ENCODE data around the gene VPS9D1.

The VPS9D1 gene

GRCh38 chr16:89722392-89723278 lies 1.9 kb upstream of the VPS9D1 start:
- Histone ChIP-seq H3K4me1 (ENCODE audit: control insufficient read depth in 1 of 2, insufficient read depth in 2 of 2, low read length in 2 of 2) (peaks cover 32 to 47% of the 10 kb centered on the region in 2 donors), H3K27ac (ENCODE audit: low read depth, low read length) (peak overlapping the region; percentile 92), H3K4me3 (ENCODE audit: low read depth in 1 of 2, low read length in 2 of 2) (peak overlapping the region; percentile 78 to 82), H3K27me3 (ENCODE audit: control insufficient read depth in 1 of 2, insufficient read depth in 2 of 2, low read length in 2 of 2) (no peaks in the 10 kb centered on the region), H3K36me3 (ENCODE audit: control insufficient read depth in 1 of 2, insufficient read depth in 2 of 2, low read length in 2 of 2) (peaks cover 21 to 40% of the 10 kb centered on the region in 2 donors), H3K9ac (ENCODE audit: low read depth in 1 of 2, low read length in 2 of 2) (peak overlapping the region; percentile 71 to 76), H3K9me3 (ENCODE audit: control insufficient read depth in 1 of 2, low read length in 2 of 2) (no peaks in the 10 kb centered on the region)

GRCh38 chr16:89721546-89722391 lies 1.1 kb upstream of the VPS9D1 start:
- Histone ChIP-seq H3K36me3 (ENCODE audit: control insufficient read depth in 1 of 2, insufficient read depth in 2 of 2, low read length in 2 of 2) (peaks cover 12 to 31% of the 10 kb centered on the region in 2 donors), H3K27me3 (ENCODE audit: control insufficient read depth in 1 of 2, insufficient read depth in 2 of 2, low read length in 2 of 2) (no peaks in the 10 kb centered on the region), H3K27ac (ENCODE audit: low read depth, low read length) (peak overlapping the region; percentile 92), H3K9ac (ENCODE audit: low read depth in 1 of 2, low read length in 2 of 2) (peak overlapping the region; percentile 71 to 76), H3K9me3 (ENCODE audit: control insufficient read depth in 1 of 2, low read length in 2 of 2) (no peaks in the 10 kb centered on the region), H3K4me3 (ENCODE audit: low read depth in 1 of 2, low read length in 2 of 2) (peak overlapping the region; percentile 78 to 82), H3K4me1 (ENCODE audit: control insufficient read depth in 1 of 2, insufficient read depth in 2 of 2, low read length in 2 of 2) (peaks cover 32 to 47% of the 10 kb centered on the region in 2 donors)

DNA sequence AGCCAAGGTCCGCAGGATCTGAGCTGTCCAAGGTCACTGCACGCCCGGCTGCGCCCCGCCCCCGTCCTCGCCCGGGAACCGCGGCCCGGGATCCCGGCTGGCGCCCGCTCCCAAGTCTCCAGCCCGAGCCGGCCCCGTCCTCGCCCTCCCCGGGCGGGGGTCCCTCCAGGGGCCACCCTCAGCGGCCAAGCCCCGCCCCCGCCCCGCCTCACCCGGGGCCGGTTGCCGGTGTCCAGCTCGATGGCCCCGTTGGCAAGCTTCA lies 216 bp downstream of the VPS9D1 start:
- Histone ChIP-seq H3K27ac (ENCODE audit: low read depth, low read length) (peak overlapping the region; percentile 92), H3K36me3 (ENCODE audit: control insufficient read depth in 1 of 2, insufficient read depth in 2 of 2, low read length in 2 of 2) (peaks cover 12 to 22% of the 10 kb centered on the region in 2 donors), H3K27me3 (ENCODE audit: control insufficient read depth in 1 of 2, insufficient read depth in 2 of 2, low read length in 2 of 2) (no peaks in the 10 kb centered on the region), H3K4me3 (ENCODE audit: low read depth in 1 of 2, low read length in 2 of 2) (peak overlapping the region; percentile 78 to 82), H3K9me3 (ENCODE audit: control insufficient read depth in 1 of 2, low read length in 2 of 2) (no peaks in the 10 kb centered on the region), H3K4me1 (ENCODE audit: control insufficient read depth in 1 of 2, insufficient read depth in 2 of 2, low read length in 2 of 2) (peaks cover 32 to 47% of the 10 kb centered on the region in 2 donors), H3K9ac (ENCODE audit: low read depth in 1 of 2, low read length in 2 of 2) (peak overlapping the region; percentile 54 to 59)

GRCh38 chr16:89717688-89718505 lies 2.8 kb downstream of the VPS9D1 start:
- H3K4me3 ChIP-seq (ENCODE audit: low read depth in 1 of 2, low read length in 2 of 2), result no peak overlapping the region

DNA sequence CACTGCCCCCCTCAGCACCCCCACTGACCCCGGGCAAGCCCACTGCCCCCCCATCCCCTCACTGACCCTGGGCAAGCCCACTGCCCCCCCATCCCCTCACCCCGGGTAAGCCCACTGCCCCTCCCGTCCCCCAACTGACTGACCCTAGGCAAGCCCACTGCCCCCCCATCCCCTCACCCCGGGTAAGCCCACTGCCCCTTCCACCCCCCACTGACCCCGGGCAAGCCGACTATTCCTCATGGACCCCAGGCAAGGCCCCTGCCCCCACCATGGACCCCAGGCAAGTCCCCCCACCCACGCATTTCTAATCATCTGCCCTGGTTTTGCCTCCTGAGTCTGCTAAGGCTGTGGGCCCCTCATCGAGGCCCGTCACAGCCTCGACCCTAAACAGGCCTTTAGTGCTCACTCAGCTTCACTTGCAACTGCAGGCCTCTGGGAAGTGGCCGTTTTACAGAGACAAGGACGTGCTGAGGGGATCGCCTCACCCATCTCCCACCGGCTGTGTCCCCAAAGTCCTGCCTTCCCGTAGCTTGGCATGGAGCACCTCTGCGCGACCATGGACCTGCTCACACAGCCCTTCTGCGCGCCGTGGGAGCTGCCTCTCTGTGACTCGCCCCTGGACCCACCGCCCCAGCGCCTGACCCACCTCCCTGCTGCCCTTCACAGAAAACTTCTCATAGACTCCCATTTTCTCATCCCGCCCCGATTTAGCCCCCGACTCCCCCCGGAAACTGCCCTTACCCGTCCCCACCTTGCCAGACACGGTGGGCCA lies 3.6 kb downstream of the VPS9D1 start:
- Histone ChIP-seq H3K27ac (ENCODE audit: low read depth, low read length) (no peak overlapping the region), H3K9me3 (ENCODE audit: control insufficient read depth in 1 of 2, low read length in 2 of 2) (no peaks in the 10 kb centered on the region), H3K27me3 (ENCODE audit: control insufficient read depth in 1 of 2, insufficient read depth in 2 of 2, low read length in 2 of 2) (no peaks in the 10 kb centered on the region), H3K4me1 (ENCODE audit: control insufficient read depth in 1 of 2, insufficient read depth in 2 of 2, low read length in 2 of 2) (peaks cover 21% of the 10 kb centered on the region in 2 donors), H3K4me3 (ENCODE audit: low read depth in 1 of 2, low read length in 2 of 2) (no peak overlapping the region), H3K36me3 (ENCODE audit: control insufficient read depth in 1 of 2, insufficient read depth in 2 of 2, low read length in 2 of 2) (no peaks in the 10 kb centered on the region), H3K9ac (ENCODE audit: low read depth in 1 of 2, low read length in 2 of 2) (no peak overlapping the region)

More at GRCh38 chr16:89717688-89718505, 2.8 kb downstream of the VPS9D1 start:
- Histone ChIP-seq H3K36me3 (ENCODE audit: control insufficient read depth in 1 of 2, insufficient read depth in 2 of 2, low read length in 2 of 2) (peaks cover under 1 to 3% of the 10 kb centered on the region in 2 donors), H3K4me1 (ENCODE audit: control insufficient read depth in 1 of 2, insufficient read depth in 2 of 2, low read length in 2 of 2) (peaks cover 23 to 29% of the 10 kb centered on the region in 2 donors), H3K9ac (ENCODE audit: low read depth in 1 of 2, low read length in 2 of 2) (no peak overlapping the region), H3K27me3 (ENCODE audit: control insufficient read depth in 1 of 2, insufficient read depth in 2 of 2, low read length in 2 of 2) (no peaks in the 10 kb centered on the region), H3K27ac (ENCODE audit: low read depth, low read length) (no peak overlapping the region), H3K9me3 (ENCODE audit: control insufficient read depth in 1 of 2, low read length in 2 of 2) (no peaks in the 10 kb centered on the region)

GRCh38 chr16:89716493-89716892 lies 4.2 kb downstream of the VPS9D1 start:
- no peaks in the 10 kb centered on the region for H3K9me3 ChIP-seq (ENCODE audit: control insufficient read depth in 1 of 2, low read length in 2 of 2)
- H3K4me3 ChIP-seq (ENCODE audit: low read depth in 1 of 2, low read length in 2 of 2), result no peak overlapping the region
- H3K27me3 ChIP-seq (ENCODE audit: control insufficient read depth in 1 of 2, insufficient read depth in 2 of 2, low read length in 2 of 2), result no peaks in the 10 kb centered on the region

GRCh38 chr16:89712274-89712781 lies 8.4 kb downstream of the VPS9D1 start:
- H3K9ac ChIP-seq (ENCODE audit: low read depth in 1 of 2, low read length in 2 of 2), result peak overlapping the region; percentile 10 to 25
- no peak overlapping the region for H3K27ac ChIP-seq (ENCODE audit: low read depth, low read length)

More at GRCh38 chr16:89716493-89716892, 4.2 kb downstream of the VPS9D1 start:
- no peaks in the 10 kb centered on the region for H3K36me3 ChIP-seq (ENCODE audit: control insufficient read depth in 1 of 2, insufficient read depth in 2 of 2, low read length in 2 of 2)
- no peak overlapping the region for H3K9ac ChIP-seq (ENCODE audit: low read depth in 1 of 2, low read length in 2 of 2)
- peaks cover 21% of the 10 kb centered on the region in 2 donors for H3K4me1 ChIP-seq (ENCODE audit: control insufficient read depth in 1 of 2, insufficient read depth in 2 of 2, low read length in 2 of 2)
- H3K27ac ChIP-seq (ENCODE audit: low read depth, low read length), result no peak overlapping the region

DNA sequence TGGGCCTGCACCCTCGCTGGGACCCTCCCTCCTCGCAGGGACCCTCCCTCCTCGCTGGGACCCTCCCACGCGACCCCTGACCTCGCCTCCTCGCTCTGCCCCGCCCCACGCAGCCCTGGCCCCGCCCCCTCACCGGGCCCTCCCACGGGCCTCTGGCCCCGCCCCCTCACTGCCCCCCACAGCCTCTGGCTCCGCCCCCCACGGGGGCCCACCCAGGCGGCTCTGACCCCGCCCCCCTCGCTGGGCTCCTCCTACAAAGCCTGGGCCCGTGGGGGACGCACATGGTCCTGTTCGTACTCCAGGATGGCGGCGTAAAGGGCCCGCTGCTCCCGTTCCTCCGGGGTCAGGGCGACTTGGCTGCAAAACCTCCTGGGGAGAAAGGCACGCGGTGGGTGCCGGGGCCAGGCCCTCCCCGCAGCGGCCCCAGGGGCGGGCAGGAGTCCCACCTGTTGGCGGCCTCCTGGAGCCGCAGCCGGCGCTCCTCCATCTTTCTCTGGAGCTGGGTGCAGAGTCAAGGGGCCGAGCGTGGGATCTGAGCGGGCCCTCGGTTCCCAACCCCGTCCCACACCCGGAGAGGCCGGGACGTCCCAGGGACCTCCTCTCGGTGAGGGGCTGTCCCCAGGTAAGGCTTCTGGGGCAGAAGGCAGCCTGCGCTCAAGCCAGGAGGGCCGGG lies 9.0 kb downstream of the VPS9D1 start:
- no peaks in the 10 kb centered on the region for H3K27me3 ChIP-seq (ENCODE audit: control insufficient read depth in 1 of 2, insufficient read depth in 2 of 2, low read length in 2 of 2)
- peaks cover 0 to 7% of the 10 kb centered on the region in 2 donors for H3K4me1 ChIP-seq (ENCODE audit: control insufficient read depth in 1 of 2, insufficient read depth in 2 of 2, low read length in 2 of 2)
- H3K4me3 ChIP-seq (ENCODE audit: low read depth in 1 of 2, low read length in 2 of 2), result peak overlapping the region; percentile 43 to 65
- H3K27ac ChIP-seq (ENCODE audit: low read depth, low read length), result no peak overlapping the region
- H3K9me3 ChIP-seq (ENCODE audit: control insufficient read depth in 1 of 2, low read length in 2 of 2), result no peaks in the 10 kb centered on the region
- H3K36me3 ChIP-seq (ENCODE audit: control insufficient read depth in 1 of 2, insufficient read depth in 2 of 2, low read length in 2 of 2), result no peaks in the 10 kb centered on the region
- H3K9ac ChIP-seq (ENCODE audit: low read depth in 1 of 2, low read length in 2 of 2), result peak overlapping the region; percentile 10 to 25

More at GRCh38 chr16:89712274-89712781, 8.4 kb downstream of the VPS9D1 start:
- Histone ChIP-seq H3K27me3 (ENCODE audit: control insufficient read depth in 1 of 2, insufficient read depth in 2 of 2, low read length in 2 of 2) (no peaks in the 10 kb centered on the region), H3K4me3 (ENCODE audit: low read depth in 1 of 2, low read length in 2 of 2) (peak overlapping the region; percentile 43 to 65), H3K9me3 (ENCODE audit: control insufficient read depth in 1 of 2, low read length in 2 of 2) (no peaks in the 10 kb centered on the region), H3K36me3 (ENCODE audit: control insufficient read depth in 1 of 2, insufficient read depth in 2 of 2, low read length in 2 of 2) (no peaks in the 10 kb centered on the region), H3K4me1 (ENCODE audit: control insufficient read depth in 1 of 2, insufficient read depth in 2 of 2, low read length in 2 of 2) (peaks cover 0 to 7% of the 10 kb centered on the region in 2 donors)

Data from duodenal mucosa (tissue), 2 donors.